Measurements from ENCODE around the gene FCGR3A. TPM values are rescaled to one million over a fixed set of nuclear protein-coding genes. Genes with fewer than 3 reads are reported as not detected.
"Not testable (repeated sequence)": the region's sequence is repeated elsewhere in the genome, so short reads cannot be mapped to it uniquely, and the experiment has no call there.

Gene FCGR3A
- total RNA-seq, 1 experiment from 2014 or later, result not detected

DNA sequence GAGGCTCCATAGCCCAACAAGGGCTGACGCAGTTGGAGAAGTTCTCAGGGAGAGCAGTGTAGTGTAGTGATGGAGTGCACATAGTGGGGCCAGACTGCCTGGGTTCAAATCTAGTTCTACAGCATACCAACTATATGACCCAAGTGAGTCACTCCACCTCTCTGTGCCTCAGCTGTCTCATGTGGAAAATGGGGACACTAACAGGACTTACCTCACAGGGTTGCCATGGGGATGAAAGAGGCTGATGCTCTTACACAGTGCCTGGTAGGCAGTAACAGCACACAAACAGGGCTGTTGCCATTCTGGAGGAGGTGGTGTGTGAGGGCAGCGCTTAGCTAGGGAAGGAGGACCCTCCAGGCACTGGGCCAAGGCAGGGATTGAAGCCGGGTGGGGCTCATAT, 43.0 kb upstream of the FCGR3A start:
- BruUV-seq (replicated peaks); H3K9me3 Mint-ChIP-seq (ENCODE audit: unreplicated experiment); H3K4me3 Mint-ChIP-seq (ENCODE audit: unreplicated experiment); H3K9me3 ChIP-seq; DNase-seq; H3K4me3 ChIP-seq (ENCODE audit: low read depth, low read length); intact Hi-C loops (cut with micrococcal nuclease; ENCODE audit: unreplicated experiment); H3K4me1 Mint-ChIP-seq (ENCODE audit: low read depth, unreplicated experiment); H3K36me3 ChIP-seq (ENCODE audit: control insufficient read depth, insufficient read depth, low read length); H3K27me3 Mint-ChIP-seq (ENCODE audit: insufficient read depth, unreplicated experiment); CTCF ChIA-PET; H3K27ac Mint-ChIP-seq (ENCODE audit: unreplicated experiment); H3K4me1 ChIP-seq; H3K36me3 Mint-ChIP-seq (ENCODE audit: insufficient read depth, unreplicated experiment); H3K27me3 ChIP-seq (replicated peaks; ENCODE audit: control insufficient read depth, insufficient read depth, low read length); POLR2A ChIA-PET: not testable (repeated sequence)

DNA sequence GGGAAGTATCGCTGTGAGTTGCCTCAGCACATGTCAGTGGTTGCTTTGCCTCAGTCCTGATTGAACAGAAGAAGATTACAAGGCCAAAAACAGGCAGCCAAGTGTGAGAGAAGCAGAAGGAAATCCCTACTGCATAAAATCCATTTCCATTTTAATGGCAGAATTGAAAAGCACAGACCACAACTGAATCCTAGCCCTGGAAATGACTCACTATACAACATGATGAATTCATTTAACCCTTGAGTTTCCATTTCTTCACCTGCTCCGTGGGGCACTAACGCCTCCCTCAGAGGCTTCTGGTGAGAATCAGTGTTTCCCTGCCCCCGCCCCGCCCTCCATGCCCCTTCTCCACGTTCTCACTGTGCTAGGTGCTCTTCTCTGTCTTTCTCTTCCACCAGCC, 40.3 kb upstream of the FCGR3A start:
- H3K4me1 Mint-ChIP-seq (ENCODE audit: low read depth, unreplicated experiment); H3K9me3 ChIP-seq; H3K36me3 Mint-ChIP-seq (ENCODE audit: insufficient read depth, unreplicated experiment); H3K4me1 ChIP-seq; H3K27me3 ChIP-seq (replicated peaks; ENCODE audit: control insufficient read depth, insufficient read depth, low read length); H3K27ac Mint-ChIP-seq (ENCODE audit: unreplicated experiment); intact Hi-C loops (cut with micrococcal nuclease; ENCODE audit: unreplicated experiment); POLR2A ChIA-PET; CTCF ChIA-PET; H3K9me3 Mint-ChIP-seq (ENCODE audit: unreplicated experiment); BruUV-seq (replicated peaks); H3K4me3 Mint-ChIP-seq (ENCODE audit: unreplicated experiment); H3K27me3 Mint-ChIP-seq (ENCODE audit: insufficient read depth, unreplicated experiment); DNase-seq; H3K36me3 ChIP-seq (ENCODE audit: control insufficient read depth, insufficient read depth, low read length); H3K4me3 ChIP-seq (ENCODE audit: low read depth, low read length): not testable (repeated sequence)

DNA sequence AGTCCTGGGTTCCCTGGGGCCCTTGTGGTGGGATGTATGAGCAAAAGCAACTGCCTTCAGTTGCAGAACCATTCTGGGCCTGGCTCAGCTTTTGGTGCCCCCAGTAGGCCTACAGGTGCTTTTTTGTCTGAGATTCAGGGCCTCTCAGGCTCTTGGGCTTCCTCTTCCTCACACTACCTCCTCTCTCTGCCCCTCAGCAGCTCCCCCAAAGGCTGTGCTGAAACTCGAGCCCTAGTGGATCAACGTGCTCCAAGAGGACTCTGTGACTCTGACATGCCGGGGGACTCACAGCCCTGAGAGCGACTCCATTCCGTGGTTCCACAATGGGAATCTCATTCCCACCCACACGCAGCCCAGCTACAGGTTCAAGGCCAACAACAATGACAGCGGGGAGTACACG, 39.7 kb upstream of the FCGR3A start:
- not testable (repeated sequence) for H3K27ac Mint-ChIP-seq (ENCODE audit: unreplicated experiment)

DNA sequence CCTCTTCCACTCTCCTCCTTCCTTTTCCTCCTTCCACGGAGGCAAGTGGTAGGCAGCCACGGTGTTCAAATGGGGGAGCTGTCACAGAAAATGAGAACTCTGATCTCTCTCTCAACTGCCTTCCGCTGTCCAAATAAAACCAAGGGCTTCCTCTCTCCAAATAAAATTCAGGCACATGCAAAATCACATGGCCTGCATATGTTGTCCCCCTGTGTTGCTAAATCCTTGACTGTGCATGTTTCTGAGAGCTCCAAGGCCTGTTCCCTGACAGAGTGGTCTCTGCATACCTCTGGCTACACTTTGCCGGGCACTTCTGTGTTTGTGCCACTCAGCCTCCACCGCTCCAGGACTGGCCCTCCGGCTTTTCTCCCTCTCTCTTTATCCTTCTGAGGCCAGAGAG, 39.0 kb upstream of the FCGR3A start:
- H3K27ac Mint-ChIP-seq (ENCODE audit: unreplicated experiment); H3K27me3 ChIP-seq (replicated peaks; ENCODE audit: control insufficient read depth, insufficient read depth, low read length); H3K9me3 ChIP-seq; DNase-seq; H3K36me3 ChIP-seq (ENCODE audit: control insufficient read depth, insufficient read depth, low read length); POLR2A ChIA-PET; H3K9me3 Mint-ChIP-seq (ENCODE audit: unreplicated experiment); BruUV-seq (replicated peaks); H3K36me3 Mint-ChIP-seq (ENCODE audit: insufficient read depth, unreplicated experiment); H3K4me3 ChIP-seq (ENCODE audit: low read depth, low read length); H3K27me3 Mint-ChIP-seq (ENCODE audit: insufficient read depth, unreplicated experiment); intact Hi-C loops (cut with micrococcal nuclease; ENCODE audit: unreplicated experiment); H3K4me1 Mint-ChIP-seq (ENCODE audit: low read depth, unreplicated experiment); CTCF ChIA-PET; H3K4me1 ChIP-seq; H3K4me3 Mint-ChIP-seq (ENCODE audit: unreplicated experiment): not testable (repeated sequence)

More for the DNA sequence above, 39.7 kb upstream of the FCGR3A start:
- H3K4me3 ChIP-seq (ENCODE audit: low read depth, low read length); H3K4me3 Mint-ChIP-seq (ENCODE audit: unreplicated experiment); H3K9me3 ChIP-seq; H3K27me3 ChIP-seq (replicated peaks; ENCODE audit: control insufficient read depth, insufficient read depth, low read length); DNase-seq; H3K4me1 ChIP-seq; BruUV-seq (replicated peaks); intact Hi-C loops (cut with micrococcal nuclease; ENCODE audit: unreplicated experiment); POLR2A ChIA-PET; H3K36me3 ChIP-seq (ENCODE audit: control insufficient read depth, insufficient read depth, low read length); H3K36me3 Mint-ChIP-seq (ENCODE audit: insufficient read depth, unreplicated experiment); H3K4me1 Mint-ChIP-seq (ENCODE audit: low read depth, unreplicated experiment); H3K9me3 Mint-ChIP-seq (ENCODE audit: unreplicated experiment); H3K27me3 Mint-ChIP-seq (ENCODE audit: insufficient read depth, unreplicated experiment): not testable (repeated sequence)
- CTCF ChIA-PET, result interaction anchor here (0.7 kb wide), 1 partner anchor 467 kb away, joined by 3 read pairs; no protein-coding TSS in a partner anchor

DNA sequence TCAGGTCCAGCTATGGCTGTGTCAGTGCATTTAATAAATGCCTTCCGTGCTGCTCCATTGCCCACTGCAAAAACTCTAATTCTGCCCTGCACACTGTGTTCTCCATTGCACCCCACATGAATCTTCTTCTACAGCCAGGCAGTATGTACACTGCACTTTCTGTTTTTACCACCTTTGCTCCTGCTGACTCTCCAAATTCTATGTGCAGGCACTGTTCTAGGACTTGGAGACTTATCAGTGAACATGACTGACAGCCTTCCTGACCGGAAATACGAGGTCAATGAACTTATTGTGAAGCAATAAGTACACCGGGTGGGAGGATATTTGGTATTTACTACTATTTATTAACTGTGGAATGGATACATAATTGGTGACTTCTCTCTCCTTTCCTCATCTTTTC, 33.3 kb upstream of the FCGR3A start:
- H3K27me3 Mint-ChIP-seq (ENCODE audit: insufficient read depth, unreplicated experiment); H3K4me1 ChIP-seq; H3K27me3 ChIP-seq (replicated peaks; ENCODE audit: control insufficient read depth, insufficient read depth, low read length); H3K9me3 ChIP-seq; H3K27ac Mint-ChIP-seq (ENCODE audit: unreplicated experiment); POLR2A ChIA-PET; H3K9me3 Mint-ChIP-seq (ENCODE audit: unreplicated experiment); H3K4me3 ChIP-seq (ENCODE audit: low read depth, low read length); H3K4me1 Mint-ChIP-seq (ENCODE audit: low read depth, unreplicated experiment); BruUV-seq (replicated peaks); H3K36me3 Mint-ChIP-seq (ENCODE audit: insufficient read depth, unreplicated experiment); H3K4me3 Mint-ChIP-seq (ENCODE audit: unreplicated experiment); CTCF ChIA-PET; H3K36me3 ChIP-seq (ENCODE audit: control insufficient read depth, insufficient read depth, low read length); DNase-seq; intact Hi-C loops (cut with micrococcal nuclease; ENCODE audit: unreplicated experiment): not testable (repeated sequence)

DNA sequence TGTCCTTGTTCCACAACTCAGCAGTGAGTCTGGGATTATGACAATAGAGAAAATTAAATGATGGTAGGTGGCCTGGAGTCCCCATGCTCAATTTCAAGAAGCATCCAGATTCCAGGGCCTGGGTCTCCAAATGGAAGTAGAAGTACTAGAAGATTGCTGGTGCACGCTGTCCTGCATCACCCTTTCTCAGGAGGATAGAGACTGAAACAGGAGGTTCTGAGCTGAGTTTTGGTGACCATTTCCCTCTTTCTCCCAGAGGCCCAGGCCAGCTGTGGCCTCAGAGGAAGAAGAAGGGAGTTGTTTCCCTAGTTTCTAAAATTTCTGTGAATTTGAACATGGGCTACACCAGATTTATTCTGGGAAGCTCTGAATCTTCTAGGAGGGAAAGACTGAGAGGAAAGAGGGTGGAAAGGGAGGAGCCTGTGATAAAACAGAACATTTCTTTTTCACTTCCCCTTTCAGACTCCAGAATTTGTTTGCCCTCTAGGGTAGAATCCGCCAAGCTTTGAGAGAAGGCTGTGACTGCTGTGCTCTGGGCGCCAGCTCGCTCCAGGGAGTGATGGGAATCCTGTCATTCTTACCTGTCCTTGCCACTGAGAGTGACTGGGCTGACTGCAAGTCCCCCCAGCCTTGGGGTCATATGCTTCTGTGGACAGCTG, 31.4 kb upstream of the FCGR3A start:
- DNase-seq; intact Hi-C loops (cut with micrococcal nuclease; ENCODE audit: unreplicated experiment); H3K27me3 Mint-ChIP-seq (ENCODE audit: insufficient read depth, unreplicated experiment); POLR2A ChIA-PET; H3K36me3 ChIP-seq (ENCODE audit: control insufficient read depth, insufficient read depth, low read length); BruUV-seq (replicated peaks); H3K4me1 ChIP-seq; H3K27ac Mint-ChIP-seq (ENCODE audit: unreplicated experiment); H3K9me3 Mint-ChIP-seq (ENCODE audit: unreplicated experiment); H3K9me3 ChIP-seq; CTCF ChIA-PET; H3K4me3 ChIP-seq (ENCODE audit: low read depth, low read length); H3K36me3 Mint-ChIP-seq (ENCODE audit: insufficient read depth, unreplicated experiment); H3K27me3 ChIP-seq (replicated peaks; ENCODE audit: control insufficient read depth, insufficient read depth, low read length); H3K4me1 Mint-ChIP-seq (ENCODE audit: low read depth, unreplicated experiment); H3K4me3 Mint-ChIP-seq (ENCODE audit: unreplicated experiment): not testable (repeated sequence)

DNA sequence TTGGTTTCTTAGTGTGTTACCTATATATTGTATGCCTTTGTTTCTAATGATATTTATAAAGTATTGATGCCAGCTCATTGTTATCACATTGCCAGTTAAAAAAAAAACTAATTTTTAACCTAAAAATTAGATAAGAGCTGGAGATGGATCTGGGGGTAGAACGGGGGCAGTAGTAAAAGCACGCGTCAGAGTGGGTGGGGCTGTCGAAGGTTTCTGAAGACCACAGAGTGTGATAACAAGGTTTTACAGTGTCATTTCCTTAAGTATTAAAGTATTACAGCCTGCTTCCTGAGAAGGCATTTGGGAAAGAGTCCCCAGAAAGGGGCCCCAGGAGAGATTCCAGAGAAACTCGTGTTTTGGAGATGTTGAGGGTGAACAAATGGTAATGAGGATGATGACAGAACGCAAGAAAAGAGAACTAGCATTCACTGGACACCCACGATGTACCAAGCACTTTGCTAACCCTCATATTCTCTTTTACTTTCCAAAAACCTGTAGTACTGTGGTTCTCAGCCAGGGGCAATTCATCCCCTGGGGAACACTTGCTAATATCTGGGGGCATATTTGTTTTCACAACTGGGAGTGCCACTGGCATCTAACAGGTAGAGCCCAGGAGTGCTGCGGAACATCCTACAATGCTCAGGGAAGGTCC, 30.4 kb upstream of the FCGR3A start:
- H3K9me3 ChIP-seq; H3K36me3 Mint-ChIP-seq (ENCODE audit: insufficient read depth, unreplicated experiment); H3K27ac Mint-ChIP-seq (ENCODE audit: unreplicated experiment); DNase-seq; intact Hi-C loops (cut with micrococcal nuclease; ENCODE audit: unreplicated experiment); H3K4me1 Mint-ChIP-seq (ENCODE audit: low read depth, unreplicated experiment); H3K9me3 Mint-ChIP-seq (ENCODE audit: unreplicated experiment); BruUV-seq (replicated peaks); H3K4me3 ChIP-seq (ENCODE audit: low read depth, low read length); H3K27me3 Mint-ChIP-seq (ENCODE audit: insufficient read depth, unreplicated experiment); H3K36me3 ChIP-seq (ENCODE audit: control insufficient read depth, insufficient read depth, low read length); H3K4me3 Mint-ChIP-seq (ENCODE audit: unreplicated experiment); H3K27me3 ChIP-seq (replicated peaks; ENCODE audit: control insufficient read depth, insufficient read depth, low read length); H3K4me1 ChIP-seq; CTCF ChIA-PET; POLR2A ChIA-PET: not testable (repeated sequence)

Measured in Caco-2 (cell line).